ENCODE results near the gene ERG.

DNA sequence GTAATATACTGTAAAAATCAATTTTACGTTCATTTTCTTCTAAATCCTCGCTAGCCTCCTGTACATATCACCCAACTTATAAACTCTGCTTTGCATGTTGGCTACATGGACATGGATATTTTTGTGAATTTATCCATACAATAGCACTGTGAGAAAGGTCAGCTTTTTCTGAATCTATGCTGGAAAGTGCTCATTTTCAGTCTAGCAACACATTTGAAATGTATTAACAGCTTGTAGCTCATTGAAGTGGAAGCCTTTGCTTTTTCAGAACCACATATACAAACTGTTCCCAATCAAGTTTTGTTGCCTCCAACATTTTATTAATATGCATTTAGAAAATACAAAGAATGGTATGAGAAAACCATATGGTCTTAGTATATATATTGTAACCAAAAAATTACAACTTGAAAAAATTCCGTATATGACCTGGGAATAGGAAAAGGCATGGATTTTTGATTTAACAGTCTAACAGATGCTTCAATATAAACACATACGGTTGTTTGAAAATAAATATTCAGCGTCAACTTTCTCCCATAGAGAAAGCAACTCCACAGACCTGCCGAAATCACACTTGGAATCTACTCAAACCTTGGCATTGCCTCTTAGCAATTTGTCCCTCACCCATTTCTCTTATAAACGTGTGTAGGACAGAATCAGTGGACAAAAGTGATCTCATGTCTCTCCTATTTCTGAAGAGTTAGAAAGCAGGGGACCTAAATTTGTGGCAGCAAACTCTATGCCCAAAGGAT lies 112.7 kb downstream of the ERG start:
- TF ChIP-seq POLR2A (IDR thresholded peaks at IDR 0.05) = no peak
- TF ChIP-seq, protein P1, sequence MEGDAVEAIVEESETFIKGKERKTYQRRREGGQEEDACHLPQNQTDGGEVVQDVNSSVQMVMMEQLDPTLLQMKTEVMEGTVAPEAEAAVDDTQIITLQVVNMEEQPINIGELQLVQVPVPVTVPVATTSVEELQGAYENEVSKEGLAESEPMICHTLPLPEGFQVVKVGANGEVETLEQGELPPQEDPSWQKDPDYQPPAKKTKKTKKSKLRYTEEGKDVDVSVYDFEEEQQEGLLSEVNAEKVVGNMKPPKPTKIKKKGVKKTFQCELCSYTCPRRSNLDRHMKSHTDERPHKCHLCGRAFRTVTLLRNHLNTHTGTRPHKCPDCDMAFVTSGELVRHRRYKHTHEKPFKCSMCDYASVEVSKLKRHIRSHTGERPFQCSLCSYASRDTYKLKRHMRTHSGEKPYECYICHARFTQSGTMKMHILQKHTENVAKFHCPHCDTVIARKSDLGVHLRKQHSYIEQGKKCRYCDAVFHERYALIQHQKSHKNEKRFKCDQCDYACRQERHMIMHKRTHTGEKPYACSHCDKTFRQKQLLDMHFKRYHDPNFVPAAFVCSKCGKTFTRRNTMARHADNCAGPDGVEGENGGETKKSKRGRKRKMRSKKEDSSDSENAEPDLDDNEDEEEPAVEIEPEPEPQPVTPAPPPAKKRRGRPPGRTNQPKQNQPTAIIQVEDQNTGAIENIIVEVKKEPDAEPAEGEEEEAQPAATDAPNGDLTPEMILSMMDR (IDR thresholded peaks at IDR 0.05) = no peak

Data from testis (tissue), 2 donors.